Stimulated activated naive CD4-positive, alpha-beta T cell (primary cell): ENCODE results near the gene HEATR3.

Source experiments
- DNase-seq, 6 experiments: peaks; one replicate each; lab custom pipeline; 2025; lab: John Stamatoyannopoulos, UW

The HEATR3 gene

DNA sequence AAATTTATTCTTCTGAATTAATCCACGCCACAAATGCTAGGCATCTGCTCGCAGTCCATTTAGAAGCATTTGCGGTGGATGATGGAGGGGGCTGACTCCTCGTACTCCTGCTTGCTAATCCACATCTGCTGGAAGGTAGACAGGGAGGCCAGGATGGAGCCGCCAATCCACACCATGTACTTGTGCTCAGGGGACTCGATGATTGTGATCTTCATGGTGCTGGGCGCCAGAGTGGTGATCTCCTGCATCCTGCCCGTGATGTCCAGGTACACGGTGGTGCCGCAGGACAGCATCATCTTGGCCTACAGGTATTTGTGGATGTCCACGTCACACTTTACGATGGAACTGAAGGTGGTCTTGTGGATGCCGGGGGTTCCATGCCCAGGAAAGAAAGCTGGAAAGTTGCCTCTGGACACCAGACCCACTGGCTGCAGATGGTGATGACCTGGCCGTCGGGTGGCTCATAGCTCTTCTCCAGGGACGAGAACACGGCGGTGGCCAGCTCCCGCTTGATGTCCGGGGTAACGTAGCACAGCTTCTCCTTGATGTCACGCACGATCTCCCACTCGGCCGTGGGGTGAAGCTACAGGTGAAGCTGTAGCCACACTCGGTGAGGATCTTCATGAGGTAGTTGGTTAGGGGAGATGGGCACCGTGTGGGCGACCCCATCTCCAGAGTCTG is 7.5 kb upstream of the HEATR3 start:
- DNase-seq: no peak

DNA sequence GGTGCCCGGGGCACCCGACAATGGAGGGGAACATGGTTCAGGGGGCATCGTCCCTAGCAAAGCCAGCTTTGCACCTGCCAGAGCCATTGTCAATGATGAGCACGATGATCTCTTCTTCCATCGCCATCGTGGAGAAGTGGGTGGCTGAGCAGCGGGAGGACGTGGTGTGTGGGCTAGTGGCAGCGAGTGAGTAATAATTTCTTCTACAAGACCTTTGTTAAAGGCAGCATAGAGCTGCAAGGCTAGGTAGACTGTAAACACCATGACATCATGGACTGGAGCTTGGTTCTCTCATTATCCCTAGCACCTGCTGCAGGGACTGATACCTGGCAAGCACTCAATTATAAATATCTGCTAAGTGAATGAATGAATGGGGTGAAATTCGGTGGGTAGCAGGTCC is 6.7 kb upstream of the HEATR3 start:
- no peak for DNase-seq

DNA sequence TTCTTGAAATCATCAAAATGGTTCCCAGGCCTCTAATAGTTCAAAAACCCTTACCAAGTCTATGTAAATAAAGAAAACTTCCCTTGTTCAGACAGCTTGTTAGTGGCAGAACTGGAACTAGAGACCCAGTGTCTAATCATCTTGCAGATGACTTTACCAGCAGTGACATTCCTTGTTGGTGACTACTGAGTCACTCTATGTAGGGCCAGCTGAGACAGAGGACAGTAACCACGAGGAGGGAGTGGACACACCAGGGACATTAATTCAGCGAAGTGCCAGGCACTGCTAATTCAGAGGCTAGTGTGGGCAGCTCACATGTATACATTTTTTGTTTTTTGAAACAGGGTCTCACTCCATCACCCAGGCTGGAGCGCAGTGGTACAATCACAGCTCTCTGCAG is 6.1 kb upstream of the HEATR3 start:
- DNase-seq: no peak

DNA sequence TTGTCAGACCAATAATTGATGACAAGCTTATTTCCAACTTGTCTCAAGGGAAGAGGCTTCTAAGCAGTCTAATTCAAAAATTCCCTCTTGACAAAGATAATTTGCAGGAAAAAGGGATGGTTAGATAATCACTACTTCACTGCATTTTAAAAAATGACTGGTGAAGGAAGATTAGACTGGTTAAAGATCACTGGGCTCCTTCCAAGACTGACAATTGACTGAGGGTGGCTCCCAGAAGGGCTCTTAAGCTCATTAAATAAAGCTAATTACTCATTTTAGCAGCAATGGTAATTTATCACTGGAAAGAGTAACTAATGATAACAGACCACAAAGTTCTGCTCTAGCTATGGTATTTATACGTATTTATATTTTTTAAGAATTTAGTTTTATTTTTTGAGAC is 4.4 kb upstream of the HEATR3 start:
- no peak for DNase-seq

DNA sequence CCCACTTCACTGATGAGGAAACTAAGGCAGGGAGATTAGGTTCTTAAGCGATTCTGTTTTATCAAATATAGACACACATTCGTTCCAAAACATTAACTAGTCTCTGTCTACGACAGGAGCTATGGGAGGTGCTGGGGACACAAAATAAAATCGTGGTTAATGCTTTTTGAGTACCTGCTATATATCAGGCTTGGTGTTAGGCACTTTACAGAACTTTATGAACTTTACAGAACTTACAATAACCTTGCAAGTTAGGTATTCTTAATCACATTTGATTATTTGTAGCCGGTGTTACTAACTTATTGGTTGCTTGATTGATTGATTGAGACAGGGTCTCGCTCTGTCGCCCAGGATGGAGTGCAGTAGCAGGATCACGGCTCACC is 538 bp upstream of the HEATR3 start:
- DNase-seq: no peak

DNA sequence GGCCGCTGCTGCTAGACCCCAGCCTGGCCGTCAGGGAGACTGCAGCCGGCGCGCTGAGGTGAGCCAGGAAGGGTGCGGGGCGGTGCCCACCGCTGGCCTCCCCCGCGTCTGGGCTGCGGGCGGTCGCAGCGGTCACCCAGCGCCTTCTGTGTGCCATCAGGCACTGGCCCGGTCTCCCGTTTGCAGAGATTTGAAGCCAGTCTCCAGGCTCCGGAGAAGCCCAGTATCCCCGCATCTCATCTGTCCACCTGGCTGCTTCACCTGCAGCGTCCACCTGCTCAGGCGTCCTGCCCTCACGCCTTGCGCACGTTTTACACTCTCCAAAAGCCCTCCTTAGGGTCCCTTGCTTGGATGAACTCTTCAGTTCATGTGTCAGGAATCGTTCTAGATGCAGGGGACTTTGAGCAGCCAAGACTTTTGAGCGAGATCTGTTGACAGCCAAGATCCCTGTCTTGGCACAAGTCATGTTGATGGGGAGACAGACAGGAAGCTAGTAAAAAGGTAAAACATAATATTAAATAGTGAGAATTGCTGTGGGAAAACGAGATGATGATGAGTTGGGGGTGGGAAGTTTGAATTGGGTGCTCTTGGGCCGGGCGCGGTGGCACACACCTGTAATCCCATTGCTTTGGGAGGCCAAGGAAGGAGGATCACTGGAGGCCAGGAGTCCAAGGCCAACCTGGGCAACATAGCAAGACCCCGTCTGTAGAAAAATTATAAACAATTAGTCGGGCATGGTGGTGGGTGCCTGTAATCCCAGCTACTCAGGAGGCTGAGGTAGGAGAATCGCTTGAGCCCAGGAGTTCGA is 916 bp downstream of the HEATR3 start:
- DNase-seq: peak in 2 of 6 experiments; percentile 24 to 48

DNA sequence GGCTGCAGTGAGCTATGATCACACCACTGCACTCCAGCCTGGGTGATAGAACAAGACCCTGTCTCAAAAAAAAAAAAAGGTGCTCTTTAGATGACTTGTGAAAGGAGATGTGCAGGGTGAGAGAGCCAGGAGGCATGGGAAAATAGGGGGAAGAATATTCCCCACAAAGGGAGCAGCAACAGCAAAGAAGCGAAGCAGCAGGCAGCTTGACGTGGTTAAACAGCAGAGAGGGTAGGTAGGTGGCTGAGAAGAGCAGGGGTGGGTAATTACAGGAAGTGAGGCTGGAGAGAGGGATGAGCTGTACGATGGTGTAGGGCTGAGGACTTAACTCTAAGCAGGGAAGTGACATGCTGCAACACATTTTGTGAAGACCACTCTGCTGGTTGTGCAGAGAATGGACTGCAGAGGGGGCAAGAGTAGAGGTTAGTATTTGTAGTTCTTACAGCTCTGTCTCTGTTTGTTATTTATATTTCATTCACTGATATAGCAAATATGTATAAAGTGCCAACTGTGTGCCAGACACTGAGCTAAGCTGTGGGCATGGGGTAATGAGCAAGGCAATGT is 1.6 kb downstream of the HEATR3 start:
- peak in 5 of 6 experiments; percentile 1 to 44 (median 5) for DNase-seq

DNA sequence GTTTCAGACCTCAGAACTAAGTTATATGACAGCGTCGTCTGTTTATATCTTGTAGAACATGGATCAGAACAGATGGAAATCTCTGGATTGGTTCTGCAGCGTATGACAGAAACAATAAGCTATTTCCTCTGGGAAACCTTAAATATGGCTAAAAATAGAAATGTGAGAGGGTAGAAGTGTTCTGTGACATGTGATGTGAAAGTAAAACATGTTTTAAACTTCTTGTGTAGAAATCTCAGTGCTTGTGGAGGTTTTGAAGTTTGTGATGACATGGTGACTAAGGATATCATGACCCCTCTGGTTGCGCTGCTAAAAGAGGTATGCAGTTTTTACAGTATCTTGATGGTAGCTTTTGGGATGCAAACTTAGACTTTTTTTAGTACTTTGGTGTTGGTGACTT is 2.8 kb downstream of the HEATR3 start:
- no peak for DNase-seq

DNA sequence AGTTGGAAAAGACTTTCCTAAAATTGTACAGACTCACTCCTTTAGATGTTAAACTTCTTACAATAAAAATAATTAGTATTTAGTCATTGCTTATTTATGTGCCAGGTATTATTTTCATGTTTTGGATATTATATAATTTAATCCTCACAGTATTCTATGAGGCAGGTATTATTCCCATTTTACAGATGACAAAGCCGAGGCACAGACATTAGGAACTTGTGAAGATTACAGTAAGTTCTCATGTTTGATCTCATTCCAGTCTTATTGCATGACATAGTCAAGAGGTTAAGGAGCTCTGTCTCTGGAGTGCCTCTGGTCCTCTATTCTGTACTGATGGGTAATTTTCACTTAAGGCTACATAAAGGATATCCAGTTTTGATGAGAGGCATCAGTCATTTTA is 3.3 kb downstream of the HEATR3 start:
- no peak for DNase-seq

DNA sequence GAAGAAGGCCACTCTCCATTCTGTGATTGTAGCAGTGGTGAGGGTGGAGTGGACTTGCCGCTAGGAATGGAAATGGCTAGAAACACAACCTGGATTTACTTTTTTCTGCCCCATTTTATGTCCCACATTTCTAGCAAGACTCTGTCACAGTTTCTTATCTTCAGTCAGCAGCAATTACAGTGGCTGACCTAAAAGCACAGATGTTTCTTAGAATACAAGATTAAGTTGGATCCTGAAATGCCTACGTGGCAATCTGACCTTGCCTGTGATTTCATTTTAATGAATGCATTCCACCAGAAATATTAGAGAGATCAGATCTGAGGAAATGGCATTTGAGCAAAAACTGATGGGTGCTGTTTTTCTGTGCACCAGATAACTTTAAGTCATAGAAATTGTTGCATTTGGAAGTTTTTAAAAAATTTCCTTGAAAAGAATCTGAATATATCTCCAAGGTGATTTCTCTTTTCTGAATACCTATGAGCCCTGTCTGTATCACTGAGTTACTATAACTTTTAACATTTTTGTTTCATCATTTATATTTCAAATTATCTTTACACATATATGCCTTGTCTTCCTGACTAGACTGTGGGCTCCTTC is 5.4 kb downstream of the HEATR3 start:
- DNase-seq: no peak

DNA sequence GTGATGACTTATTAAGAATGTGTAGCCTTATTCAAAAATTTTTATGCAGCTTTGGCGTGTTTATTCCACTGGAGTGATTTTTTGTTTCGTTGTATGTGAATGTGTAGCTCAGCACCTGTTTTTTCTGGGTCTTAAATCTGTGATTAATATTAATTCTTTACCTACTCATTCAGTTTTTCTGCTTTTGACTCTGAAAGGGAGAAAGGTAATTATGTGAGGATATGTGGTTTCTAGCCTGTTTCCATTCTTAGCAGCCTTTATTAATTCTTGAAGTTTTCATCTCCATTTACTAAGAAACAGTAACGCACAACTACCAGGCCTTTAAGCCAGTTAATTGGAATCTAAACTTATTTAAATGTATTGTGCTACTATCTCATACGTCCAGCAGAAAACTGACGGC is 7.0 kb downstream of the HEATR3 start:
- DNase-seq: no peak

DNA sequence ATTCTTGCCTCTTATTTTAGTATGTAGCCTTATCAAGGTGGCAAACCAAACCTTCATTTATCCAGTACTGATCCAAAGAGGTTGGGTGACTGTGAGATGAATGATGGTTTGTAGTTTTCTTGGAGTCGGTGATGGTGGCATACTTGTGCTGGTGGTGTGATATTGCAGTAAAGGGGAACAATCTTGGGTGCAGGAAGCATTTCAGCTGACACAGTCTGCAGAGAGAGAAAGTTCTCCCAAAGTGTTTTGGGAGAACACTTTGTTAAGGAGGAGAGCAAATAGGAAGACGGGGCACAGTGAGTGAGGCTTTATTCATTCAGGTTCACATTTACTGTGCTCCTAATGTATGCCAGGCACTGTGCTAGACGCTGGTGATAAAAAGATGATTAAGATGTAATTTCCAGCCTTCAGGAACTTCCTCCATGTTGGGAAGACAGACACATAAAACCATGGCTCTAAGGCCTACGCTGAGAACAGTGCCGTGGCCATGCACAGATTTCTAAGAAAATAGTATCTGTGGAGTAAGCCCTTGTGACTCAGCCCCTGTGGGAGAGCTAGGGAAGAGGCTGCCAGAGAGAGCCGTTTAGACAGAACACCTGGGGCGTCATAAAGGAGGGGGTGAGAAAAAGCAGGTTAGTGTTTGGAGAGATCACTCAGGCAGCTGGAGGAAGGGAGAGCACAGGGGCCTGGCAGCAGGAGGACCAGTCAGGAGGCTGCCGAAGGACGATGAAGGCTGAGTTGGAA is 13.8 kb downstream of the HEATR3 start:
- DNase-seq: no peak

DNA sequence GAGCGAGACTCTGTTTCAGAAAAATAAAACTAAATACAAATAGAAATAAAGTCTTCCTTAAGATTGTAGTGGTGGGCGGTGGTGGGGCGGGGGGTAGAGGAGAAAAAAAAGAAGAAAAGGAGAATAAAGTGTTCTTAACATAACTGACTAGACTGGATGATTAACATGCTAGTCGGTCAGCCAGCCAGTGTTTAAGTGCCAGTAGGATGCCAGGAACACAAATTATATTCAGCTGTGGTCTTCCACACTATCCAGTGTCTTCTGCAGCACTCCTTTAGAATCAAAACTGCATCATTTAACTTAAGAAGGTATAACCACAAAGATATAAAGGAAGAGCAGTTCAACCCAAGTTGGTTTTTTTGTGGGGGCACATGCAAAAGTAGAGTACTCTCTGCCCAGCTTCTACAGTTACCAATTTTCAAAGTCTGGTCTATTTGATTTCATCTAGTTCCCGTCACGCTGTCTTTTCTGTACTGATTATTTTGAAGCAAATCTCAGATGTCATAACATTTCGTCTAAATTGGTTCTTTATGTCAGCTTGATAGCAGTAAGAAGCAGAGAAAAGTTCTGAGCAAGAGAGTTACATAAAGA is 15.8 kb downstream of the HEATR3 start:
- no peak for DNase-seq

DNA sequence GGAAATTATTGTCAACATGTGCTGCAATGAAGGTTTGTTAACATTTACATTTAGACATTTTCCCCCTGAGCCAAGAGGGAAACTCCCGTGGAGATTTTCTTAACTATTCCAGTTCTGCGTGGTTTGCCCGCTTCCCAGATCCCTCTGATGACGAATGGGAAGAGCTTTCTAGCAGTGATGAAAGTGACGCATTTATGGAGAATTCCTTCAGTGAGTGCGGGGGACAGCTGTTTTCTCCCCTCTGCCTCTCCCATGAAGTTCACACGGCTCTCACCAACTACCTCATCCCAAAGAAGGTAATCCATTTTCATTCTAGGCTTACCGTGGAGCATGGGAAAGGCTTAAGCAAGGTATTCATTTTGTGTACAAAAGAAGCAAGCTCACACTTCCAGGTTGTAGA is 18.2 kb downstream of the HEATR3 start:
- DNase-seq: no peak

DNA sequence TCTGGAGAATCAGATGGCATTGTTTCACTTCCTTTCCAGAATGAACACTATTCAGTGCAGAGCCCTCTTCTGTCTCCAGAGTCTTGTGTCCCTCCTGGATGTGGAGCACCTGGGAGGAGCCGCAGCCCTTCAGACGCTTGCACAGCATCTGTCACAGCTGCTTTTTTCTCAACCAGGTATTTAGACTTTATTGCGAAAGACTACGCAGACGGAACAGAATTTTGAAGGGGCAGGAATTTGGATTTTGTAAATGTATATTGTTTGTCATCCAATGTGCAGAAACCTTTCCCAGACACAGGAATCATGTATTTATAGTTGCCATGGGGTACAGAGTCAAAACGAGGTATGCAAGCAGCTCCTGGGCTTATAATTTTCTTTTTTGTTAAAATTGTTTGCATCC is 20.4 kb downstream of the HEATR3 start:
- no peak for DNase-seq

DNA sequence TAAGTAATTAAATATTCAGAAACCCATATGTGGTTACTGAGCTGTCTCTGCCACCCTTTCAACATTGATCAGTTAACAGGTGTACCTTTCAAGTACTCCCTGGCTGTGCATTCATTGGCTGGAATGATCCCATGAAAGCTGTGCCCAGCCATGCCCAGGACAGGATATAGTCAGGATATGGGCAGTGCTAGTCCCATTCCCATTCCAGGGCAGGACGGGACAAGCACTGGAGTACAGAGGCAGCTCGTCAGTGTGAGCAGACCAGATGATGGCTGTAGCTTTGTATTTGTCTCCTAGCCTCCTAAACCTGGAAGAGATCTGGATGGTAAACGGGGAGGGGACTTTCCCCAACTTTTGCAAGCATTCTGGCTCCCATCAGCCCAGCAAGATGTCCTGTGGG is 22.5 kb downstream of the HEATR3 start:
- no peak for DNase-seq

DNA sequence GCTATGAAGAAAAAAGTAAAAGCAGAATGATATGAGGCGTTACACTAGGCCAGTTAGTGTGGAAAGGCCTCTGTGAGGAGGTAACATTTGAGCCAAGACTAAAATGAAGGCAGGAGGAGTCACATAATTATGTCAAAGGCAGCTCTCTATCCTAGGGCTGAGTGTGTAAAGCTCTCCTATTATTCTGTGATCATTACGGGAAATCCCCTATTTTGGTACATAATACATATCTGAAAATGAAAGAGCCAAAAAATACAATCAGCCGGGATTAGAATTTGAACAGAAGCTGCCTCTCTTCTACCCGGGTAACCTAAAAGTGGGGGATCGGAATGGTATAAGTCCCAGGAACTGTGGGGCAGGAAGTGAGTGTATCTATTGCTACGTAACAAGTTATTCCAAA is 27.1 kb downstream of the HEATR3 start:
- DNase-seq: no peak

DNA sequence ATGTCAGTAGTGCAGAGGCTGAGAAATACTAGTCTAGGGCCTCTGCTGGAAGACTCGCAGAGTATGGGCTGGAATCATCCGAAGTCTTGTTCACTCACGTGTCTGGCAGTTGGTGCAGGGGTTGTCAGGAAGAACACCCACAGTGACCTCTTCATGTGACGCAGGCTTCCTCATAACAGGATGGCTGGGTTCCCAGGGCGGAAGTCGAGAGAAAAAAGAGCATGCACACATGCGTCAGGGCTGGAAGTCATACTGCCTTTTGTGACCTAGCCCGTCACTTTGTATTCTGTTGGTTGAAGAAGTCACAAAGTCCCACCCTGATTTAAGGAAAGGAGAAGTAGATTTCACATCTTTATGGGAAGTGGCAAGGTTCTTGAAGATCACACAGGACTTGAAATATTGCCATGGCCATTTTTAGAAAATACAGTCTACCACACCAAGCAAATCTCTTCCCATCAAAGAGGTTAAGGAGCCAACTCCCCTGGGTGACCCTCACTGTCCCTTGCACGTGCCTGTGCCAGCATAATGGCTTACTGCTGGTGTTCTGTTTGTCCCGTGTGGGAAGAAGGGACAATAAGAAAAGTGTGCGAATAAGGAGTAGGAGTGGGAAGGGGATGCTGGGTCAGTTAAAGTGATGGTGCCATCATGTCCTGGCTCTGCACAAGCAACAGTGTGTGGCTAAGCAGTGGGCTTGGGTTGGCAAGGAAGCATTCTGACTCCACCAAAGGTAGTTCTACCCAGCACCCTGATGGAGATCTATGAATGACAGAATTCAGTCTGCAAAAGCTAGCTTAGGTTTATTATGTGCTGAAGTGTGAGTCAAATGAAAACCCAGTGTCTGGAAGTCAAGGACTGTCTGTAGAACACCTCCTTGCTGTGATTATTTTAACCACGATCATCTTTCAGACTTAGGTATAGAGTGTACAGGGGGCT is 28.1 kb downstream of the HEATR3 start:
- DNase-seq: no peak

DNA sequence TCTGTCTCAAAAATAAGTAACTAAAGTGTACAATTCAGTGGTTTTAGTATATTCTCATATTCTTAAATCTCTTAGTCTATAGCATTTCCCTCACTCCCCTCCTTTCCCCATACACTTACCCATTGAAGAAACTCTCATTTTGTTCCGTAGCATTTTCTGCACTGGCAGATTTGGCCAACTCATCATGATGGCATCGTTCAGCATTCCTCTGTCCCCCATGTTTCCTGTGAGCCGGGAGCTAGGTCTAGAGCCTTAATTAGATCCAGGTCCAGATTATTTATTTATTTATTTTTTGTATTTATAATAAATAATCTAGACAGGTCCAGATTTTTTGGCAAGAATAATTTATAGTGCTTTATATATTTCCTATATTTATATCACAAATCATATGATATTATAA is 31.0 kb downstream of the HEATR3 start:
- DNase-seq: no peak

DNA sequence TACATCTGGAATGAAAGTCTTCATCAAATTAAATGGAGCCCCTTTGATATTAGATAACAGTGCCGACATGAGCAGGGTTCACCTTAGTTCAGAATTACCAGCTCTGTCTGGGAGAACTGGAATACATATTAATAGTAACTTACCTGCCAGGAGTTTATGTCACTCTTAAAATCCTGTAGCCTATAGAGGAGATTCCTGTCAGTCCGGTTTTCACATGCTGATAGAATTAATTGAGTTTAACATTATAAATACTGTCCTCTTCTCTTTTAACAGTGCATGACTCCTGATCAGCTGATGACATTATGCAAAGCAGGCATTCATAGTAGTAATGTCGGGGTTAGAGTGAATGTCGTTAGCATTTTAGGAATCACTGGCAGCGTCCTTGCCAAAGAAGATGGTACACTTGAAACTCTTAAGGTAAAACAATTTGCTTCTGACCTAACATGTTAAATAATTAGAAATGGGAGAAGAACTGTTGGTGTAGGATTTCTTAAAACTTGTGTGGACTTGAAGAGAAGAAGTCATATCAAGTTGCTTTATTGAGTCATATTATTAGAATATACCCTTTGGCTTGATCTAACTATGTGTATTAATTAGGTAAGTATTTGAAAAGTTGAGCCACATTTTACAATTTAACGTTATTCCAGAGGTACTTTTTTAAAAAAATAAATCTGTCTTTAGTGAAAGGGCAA is 34.3 kb downstream of the HEATR3 start:
- no peak for DNase-seq
